ENCODE measurements around the gene EML3. TPM values are rescaled to one million over a fixed set of nuclear protein-coding genes. Genes with fewer than 3 reads are reported as not detected.
"Not testable (repeated sequence)": the region's sequence is repeated elsewhere in the genome, so short reads cannot be mapped to it uniquely, and the experiment has no call there.

The EML3 gene
- total RNA-seq, 1 donor from 2014 or later, result 150 TPM

GRCh38 chr11:62621567-62622470, 9.2 kb upstream of the EML3 start, which contains the start of gene B3GAT3:
Gene B3GAT3, minus strand, starts transcription at chr11:62621986. Its CDS starts 39 bp downstream, at chr11:62621947.
- intact Hi-C loops (cut with micrococcal nuclease), result loop anchor here (1.0 kb wide), 9 partner anchors 9 to 87 kb away; partner anchors contain the start of genes C11orf98, CSKMT, GANAB and INTS5

DNA sequence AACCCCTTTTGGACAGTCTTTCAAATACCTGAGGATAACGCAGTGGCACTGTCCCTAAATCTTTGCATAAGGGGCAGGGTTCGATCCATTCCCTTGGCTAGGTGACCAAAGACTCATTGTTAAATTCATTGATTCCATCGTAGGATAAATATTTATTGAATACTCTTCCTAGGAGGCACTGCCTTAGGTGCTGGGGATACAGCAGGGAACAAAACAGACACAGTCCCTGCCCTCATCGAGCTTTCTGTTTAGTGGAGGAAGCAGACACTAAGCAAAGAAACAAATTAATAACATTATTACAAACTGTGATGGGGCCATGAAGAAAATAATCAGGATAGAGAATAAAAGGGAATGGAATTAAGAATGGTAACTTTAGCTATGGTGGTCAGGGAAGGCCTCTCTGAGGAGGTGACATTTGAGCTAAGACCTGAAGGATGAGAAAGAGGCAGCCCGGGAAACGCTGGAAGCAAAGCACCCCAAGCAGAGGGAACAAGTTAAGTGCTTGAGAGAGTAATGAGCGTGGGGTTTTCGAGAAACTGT, 8.5 kb upstream of the EML3 start:
- intact Hi-C loops (cut with micrococcal nuclease), result no loop called here

GRCh38 chr11:62616957-62617356, 4.4 kb upstream of the EML3 start:
- intact Hi-C loops (cut with micrococcal nuclease), result not testable (repeated sequence)

GRCh38 chr11:62615521-62615920, 2.9 kb upstream of the EML3 start:
- intact Hi-C loops (cut with micrococcal nuclease), result no loop called here

- intact Hi-C loops (cut with micrococcal nuclease), result loop anchor here (5.0 kb wide), 1 partner anchor 158 kb away; the partner anchor contains the start of gene TAF6L
These were observed 1.7 kb upstream of the EML3 start for GRCh38 chr11:62614275-62614674.

DNA sequence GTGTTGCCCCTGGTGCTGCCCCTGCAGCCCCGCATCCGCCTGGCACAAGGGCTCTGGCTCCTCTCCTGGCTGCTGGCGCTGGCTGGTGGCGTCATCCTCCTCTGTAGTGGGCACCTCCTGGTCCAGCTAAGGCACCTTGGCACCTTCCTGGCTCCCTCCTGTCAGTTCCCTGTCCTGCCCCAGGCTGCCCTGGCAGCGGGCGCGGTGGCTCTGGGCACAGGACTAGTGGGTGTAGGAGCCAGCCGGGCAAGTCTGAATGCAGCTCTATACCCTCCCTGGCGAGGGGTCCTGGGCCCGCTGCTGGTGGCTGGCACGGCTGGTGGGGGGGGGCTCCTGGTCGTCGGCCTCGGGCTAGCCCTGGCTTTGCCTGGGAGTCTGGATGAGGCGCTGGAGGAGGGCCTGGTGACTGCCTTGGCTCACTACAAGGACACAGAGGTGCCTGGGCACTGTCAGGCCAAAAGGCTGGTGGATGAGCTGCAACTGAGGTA, 760 bp upstream of the EML3 start:
- intact Hi-C loops (cut with micrococcal nuclease), result loop anchor here (1.0 to 5.0 kb wide), 4 partner anchors 9 to 159 kb away; partner anchors contain the start of genes C11orf98, CSKMT and TAF6L

GRCh38 chr11:62611705-62612365, 740 bp downstream of the EML3 start:
- intact Hi-C loops (cut with micrococcal nuclease), result loop anchor here (1.0 to 5.0 kb wide), 7 partner anchors 11 to 160 kb away; partner anchors contain the start of genes C11orf98, CSKMT, GANAB and MTA2

- intact Hi-C loops (cut with micrococcal nuclease), result loop anchor here (5.0 kb wide), 1 partner anchor 161 kb away; the partner anchor contains the start of gene TAF6L
These were observed 1.5 kb downstream of the EML3 start for GRCh38 chr11:62610814-62611704.

GRCh38 chr11:62610403-62610802, 2.2 kb downstream of the EML3 start:
- intact Hi-C loops (cut with micrococcal nuclease), result loop anchor here (5.0 kb wide), 1 partner anchor 162 kb away; the partner anchor contains the start of gene TAF6L

GRCh38 chr11:62608776-62609175, 3.8 kb downstream of the EML3 start:
- intact Hi-C loops (cut with micrococcal nuclease), result no loop called here

- intact Hi-C loops (cut with micrococcal nuclease), result no loop called here
These were observed 4.9 kb downstream of the EML3 start for GRCh38 chr11:62607714-62608113.

GRCh38 chr11:62605902-62606301, 6.7 kb downstream of the EML3 start:
- intact Hi-C loops (cut with micrococcal nuclease), result no loop called here

DNA sequence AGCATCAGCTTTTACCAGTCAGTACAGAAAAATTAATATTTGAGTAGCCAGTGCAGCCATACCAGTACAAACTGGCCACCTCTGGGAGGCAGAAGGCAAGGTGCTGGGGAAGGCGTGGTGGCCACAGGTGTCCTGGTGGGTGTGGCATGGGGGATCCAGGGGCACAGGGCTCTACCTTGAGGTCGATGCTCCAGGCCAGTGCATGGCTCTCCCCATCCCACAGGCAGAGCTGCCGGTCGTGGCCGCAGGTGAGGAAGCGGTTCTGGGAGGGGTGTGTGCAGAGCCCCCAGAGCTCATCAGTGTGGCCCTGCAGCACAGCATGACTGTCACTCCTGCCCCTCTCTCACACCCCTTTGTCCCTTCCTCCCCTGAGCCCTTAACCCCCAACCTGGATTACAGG, 7.1 kb downstream of the EML3 start:
- intact Hi-C loops (cut with micrococcal nuclease), result no loop called here

GRCh38 chr11:62604460-62605120, 8.0 kb downstream of the EML3 start:
- intact Hi-C loops (cut with micrococcal nuclease), result no loop called here

GRCh38 chr11:62603776-62604299, 8.7 kb downstream of the EML3 start:
- intact Hi-C loops (cut with micrococcal nuclease), result no loop called here

- intact Hi-C loops (cut with micrococcal nuclease), result no loop called here
These were observed 9.5 kb downstream of the EML3 start for GRCh38 chr11:62603072-62603408.

DNA sequence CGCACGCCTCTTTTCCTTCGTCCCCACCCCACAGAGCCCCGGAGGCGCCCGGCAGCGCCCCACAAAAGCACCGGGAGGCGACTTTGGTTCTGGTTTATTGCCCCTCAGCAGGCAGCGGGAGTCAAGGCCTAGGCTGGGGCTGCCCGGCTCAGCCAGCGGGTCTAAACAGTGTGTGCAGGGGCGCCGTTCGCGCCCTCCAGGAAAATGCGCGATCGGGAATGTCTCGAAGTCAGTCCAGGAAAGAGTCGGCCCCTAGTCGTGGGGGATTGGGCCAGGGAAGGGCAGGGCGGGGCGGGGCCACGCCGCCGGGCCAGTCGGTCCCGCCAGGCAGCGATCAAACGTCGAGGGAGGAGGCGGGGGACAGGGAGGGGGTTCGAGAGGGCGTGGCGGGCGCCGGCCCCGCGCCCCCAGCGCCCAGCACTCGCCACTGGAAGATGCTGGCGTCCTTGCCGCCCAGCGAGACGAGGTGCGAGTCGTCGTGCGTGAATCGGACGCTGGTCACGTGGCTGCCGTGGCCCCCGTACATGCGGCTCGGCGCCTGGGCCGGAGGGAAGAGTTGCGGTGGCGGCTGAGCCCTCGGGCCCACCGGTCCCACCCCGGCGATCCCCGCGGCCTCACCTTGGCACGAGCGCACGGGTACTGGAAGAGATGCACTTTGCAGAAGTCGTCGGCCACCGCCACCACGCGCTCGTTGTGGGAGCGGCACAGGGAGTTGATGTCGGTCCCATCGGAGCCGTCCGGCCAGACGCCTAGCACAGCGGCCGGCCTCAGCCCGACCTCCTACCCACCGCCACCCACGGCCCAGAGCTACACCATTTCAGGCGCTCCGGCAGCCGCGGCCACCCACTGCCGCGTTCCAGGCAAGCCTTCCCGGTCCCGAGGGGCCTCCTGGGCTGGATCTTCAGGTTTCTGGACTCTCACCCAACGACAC, 10.2 kb downstream of the EML3 start:
- intact Hi-C loops (cut with micrococcal nuclease), result no loop called here

- intact Hi-C loops (cut with micrococcal nuclease), result loop anchor here (1.0 kb wide), 3 partner anchors 11 to 240 kb away; partner anchors contain the start of genes C11orf98, CSKMT and EML3
These were observed 11.0 kb downstream of the EML3 start, which contains the start of gene MTA2 for GRCh38 chr11:62601372-62602140. Gene MTA2, minus strand, starts transcription at chr11:62601865. Its CDS starts 415 bp downstream, at chr11:62601450.
